Amniotic stem cell (primary cell): ENCODE measurements around the gene ERC2.

Source experiments
- DNase-seq: peaks from one replicate; lab custom pipeline; 2025; lab: John Stamatoyannopoulos, UW

ERC2 gene

DNA sequence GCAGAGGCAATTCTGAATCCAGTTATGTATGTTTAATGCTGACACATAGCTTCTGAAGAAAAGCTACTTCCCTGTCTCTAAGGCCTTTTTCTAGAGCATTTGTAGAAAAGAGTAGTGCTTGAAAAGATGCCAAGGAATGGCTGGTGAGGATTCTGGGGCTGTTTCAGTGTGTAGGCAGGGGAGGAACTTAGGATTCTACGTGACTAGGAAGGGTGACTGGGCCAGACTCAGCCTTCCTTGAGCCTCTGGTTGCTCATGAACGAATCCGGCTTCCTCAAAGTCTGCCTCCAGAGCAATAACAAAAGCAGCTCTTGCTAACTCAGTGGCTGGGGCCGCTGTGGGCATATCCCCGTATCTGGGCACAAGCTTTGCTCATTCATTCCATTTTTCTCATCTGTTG is 876.4 kb downstream of the ERC2 start:
- no peak for DNase-seq

DNA sequence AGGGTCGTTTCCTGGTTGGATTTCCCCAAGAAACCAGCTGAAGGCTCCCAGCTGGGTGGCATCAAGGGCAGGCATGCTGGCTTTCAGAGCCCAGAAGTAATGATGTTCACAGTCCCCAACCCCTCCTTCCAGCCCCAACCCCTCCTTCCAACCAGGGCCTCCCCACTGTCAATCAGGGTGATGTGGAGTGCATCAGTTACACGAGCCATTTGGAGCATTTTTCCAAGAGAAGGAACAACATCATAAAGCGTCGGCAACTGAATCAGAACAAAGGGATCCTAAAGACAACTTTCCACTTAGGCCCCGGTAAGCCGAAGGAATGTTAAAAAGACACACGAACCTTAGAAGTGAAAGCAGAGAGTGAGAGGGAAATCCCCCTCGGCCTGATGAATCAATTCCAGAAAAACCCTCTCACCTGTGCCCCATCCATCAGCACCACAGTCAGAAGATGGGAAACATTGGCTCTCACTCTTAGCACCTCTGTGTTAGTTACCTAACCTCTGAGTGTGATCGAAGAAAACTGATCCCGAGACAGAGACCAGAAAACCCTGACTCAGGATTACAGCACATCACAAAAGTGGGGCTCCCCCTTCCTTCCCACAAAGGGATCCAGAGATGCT is 880.0 kb downstream of the ERC2 start:
- DNase-seq: no peak

DNA sequence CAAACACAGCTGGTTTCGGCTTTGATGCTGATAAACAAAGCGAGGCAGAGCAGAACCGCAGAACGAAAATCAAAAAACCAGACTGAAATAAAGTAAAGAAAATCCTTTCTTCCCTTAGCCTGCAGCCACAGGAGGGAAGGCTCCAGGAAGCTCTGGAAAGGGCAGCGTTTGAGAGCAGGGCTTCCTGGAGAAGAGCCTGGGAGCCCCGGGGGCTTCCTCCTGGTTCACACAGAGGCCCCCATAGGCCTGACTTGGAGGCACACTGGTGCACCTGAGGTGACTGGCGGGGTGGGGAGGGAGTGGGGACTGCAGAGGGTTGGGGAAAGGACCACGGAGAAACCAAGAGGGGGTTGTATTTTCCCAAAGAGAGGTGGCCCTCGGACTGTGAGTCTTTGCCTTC is 882.4 kb downstream of the ERC2 start:
- DNase-seq: no peak

DNA sequence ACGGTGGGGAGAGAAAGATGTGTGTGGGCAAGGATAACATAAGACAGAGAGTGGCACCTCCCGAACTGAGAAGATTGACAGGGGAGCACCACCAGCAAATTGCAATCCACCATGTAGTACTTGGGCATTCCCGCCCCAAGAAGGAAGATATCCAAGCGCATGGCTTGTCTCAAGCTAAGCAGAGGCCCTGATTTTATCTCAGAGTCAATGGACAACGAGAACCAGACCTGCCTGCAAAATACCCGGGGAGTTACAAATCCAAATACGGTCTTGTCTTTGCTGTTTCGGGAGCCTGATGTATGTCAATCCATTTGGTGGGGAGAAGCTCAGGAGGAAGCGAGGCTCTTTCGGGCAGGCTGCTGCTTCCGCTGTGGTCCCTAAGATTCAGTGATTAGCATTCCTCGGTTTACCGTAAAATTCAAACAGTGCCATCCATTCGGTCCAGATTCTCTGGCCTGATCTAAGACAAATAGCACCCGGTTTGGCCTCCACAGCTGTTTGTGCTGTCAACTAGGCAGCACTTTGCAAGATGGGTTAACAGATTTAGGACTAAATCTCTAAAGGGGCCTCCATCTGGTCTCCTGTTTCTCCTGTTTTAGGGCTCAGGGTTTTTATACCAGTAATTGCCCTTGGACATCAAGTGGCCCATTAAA is 883.4 kb downstream of the ERC2 start:
- DNase-seq: no peak

DNA sequence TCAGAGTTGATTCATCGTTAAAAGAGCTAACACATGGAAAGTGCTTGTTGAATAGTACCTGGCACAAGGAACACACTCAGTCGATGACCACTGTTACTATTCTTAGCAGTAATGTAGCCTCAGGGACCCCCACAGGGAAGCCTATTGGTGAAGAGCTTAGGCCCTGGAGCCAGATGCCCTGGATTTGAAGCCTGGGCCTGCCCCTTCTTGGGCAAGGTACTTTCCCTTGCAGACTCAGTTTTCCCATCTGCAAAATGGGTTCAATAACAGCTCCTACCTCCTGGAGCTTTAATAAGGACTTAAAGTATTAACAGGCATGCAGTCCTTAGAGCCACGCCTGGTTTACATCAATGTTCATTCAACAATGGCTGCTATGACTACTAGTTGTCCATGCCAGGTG is 884.2 kb downstream of the ERC2 start:
- no peak for DNase-seq

DNA sequence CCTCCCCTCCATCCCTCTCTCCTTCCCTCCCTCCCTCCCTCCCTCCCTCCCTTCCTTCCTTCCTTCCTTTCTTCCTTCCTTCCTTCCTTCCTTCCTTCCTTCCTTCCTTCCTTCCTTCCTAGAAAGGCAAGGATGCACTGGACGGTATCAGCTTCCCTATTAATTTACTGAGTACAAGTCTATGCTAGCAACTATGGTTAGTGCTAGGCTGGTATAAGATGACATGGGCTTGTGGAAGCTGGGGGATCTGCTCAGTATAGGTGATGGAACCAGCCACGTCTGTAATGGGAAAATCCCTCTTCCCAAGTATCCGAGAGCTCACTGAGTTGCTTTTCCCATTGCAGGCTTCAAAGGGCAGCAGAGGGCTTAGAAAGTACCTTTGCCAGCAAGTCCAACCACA is 884.8 kb downstream of the ERC2 start:
- DNase-seq: no peak

DNA sequence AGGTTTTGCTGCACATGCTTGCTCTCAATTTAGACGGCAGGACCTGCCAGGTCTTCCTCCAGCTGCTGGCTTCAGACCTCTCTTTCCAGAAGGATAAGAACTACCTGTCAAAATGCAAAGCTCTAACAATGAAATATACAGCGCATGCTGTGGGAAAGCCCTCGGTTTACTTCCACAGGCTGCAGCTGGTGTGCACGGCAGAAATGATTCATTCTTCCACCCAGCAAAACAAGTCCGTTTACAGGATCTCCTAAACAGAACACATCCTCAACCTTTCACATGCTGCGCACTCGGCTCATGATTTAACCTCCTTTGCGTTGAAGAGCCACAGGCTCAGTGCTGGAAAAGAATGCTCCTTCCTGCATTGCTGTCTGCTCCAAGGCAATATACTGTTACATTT is 888.8 kb downstream of the ERC2 start:
- no peak for DNase-seq

DNA sequence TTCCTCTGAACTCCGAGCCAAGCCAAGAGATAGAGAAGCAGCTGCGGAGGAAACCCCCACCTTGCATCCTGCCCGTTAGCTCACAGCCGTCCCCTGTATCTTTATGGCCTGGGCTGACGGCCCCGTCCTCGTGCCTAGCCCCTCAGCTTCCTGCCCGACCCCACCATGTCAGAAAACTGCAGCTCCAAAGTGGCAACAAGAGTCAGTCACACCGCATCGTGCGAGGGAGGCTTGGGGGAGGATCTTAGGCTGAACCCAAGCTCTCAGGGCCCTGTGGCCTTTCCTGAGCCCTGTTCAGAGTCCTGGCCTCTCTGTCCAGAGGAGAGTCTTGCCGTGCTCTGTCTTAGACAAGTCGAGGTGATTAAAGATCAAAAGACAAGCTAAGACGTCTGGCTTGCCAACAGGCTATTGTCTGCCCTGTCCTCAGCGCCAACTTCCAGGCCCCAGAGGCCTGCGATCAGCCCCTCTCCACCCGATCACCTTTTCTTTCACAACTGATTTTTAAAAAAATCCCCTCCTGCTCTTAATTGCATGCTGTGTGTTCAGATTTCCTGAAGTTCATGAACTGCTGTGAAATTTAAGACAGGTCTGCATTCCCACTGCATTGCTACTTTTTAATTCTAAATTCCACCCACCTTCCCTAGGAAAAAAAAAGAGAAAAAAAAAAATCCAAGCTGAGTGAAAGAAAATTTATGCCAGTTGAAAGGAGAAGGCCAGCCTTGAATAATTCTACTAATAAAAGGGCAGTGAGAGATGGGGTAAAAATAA is 891.5 kb downstream of the ERC2 start:
- DNase-seq: no peak

DNA sequence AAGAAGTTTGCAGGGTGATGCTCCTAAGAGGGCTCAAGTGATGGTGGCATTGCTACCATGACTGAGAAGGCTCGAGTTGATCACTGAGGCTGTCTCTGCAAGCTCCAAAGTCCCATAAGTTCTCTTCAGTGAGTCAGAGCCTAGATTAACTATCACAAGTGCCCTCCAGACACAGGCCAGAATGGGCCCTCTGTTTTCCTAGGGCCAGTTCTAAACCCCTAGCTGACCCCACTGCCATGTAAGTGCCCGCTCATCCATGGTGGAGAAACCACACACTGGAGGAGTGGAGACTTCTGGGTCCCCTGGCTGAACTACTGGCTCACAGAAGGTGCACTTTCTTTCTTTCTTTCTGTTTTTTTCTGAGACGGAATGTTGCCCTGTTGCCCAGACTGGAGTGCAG is 893.6 kb downstream of the ERC2 start:
- no peak for DNase-seq

DNA sequence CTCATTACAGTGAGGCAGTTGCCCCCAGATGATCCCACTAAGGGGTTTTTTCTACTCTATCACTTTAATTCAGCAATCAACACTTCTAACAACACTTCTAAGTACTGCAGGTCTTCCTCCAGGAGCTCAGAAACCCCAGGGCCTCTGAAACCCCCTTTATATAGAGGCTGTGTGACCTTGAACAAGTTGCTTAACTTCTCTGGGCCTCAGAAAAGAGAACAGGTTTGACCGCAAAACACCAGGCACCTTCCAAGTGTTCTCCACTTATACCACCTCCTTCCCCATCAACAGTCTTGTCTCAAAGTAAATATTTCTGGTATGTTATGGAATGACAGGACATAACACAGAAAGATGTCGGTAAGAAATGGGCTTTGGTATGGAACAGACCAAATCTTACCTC is 895.5 kb downstream of the ERC2 start:
- no peak for DNase-seq

DNA sequence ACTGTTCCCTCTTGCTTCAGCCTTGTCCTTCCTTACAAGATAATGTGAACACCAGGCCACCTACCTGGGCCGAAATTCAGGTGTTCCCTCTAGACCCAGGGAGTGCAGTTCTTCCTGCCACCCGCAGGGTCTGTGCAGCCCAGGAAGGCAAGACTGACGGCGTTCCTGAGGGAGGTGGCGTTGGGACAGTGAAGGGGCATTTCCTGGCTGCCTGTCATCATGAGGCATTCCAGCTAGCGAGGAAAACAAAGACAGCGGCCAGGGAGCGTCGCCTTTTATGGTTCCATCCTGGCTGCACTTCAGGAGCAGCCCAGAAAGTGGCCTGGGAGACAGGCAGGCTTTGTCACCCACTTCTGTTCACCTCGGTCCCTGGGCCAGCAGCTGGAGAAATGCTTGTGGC is 896.4 kb downstream of the ERC2 start:
- no peak for DNase-seq

DNA sequence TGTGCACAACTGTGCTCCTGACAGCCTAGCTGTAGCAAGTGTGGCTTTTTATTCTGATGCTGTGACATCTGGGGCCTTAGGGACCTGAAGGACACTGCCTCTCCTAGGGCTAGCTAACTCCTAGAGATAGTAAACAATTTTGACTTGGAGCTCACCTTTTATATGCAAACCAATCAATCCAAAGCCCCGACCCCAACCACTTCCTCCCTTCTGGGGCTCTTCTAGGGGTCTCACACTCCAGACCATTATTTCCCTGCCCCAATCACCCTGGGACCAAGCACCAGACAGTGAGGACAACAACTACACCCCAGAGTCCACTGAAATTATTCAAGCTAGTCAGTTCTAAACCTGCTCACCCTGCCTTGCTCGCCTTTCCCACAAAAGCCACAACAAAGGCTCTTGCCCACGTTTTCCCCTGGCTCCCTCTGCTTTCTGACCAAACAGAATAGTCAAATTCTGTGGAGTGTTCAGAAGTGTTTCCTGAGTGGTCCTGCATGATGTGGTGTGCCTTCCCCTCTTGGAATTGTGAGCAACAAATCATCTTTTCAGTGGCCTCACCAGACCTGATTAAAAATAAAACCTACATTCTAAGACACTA is 897.0 kb downstream of the ERC2 start:
- no peak for DNase-seq

DNA sequence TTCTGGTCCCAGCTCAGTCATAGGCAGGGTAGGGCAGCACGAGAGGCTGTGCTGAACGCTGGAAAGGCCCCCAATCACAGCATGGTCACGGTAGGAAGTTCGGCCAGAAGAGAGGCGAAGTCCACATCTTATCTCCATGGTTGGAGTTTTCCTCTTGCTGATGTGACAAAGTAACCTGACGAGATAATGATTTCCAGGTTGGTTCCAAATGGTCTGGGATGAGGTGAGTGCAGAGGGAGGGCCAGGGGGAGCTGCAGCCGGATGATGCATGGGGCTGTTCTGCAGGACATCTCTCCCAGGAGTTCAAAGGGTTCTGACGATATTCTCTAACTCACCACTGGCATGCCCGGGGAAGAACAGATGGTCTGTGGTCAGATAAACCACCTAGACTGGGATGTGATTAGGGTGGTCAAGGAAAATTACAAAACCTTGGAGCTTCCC is 898.0 kb downstream of the ERC2 start:
- no peak for DNase-seq

DNA sequence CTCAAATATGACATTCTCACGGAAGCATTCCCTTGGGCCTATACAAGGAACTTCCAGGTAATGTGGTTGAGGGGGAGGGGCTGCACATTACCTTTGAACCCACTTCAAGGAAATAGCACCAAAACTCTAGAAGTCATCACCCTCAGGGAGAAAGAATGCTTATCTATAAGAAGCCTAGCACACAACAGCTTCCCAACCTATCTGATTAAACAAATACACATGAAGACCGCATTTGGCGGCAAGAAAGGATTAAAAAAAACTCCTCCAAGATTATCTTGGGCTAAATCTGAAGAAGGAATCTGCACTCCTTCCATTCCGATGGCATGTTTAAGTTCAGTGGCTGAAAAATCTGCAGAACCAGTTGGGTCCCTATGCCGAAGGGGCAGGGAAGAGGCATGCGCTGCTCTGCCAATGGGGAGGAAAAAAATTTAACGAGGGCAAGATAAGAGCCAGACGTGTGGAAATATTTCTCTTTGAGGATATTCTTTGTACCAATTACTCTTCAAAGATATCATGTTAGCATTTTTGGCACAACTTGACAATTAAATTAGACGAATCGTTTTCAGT is 899.2 kb downstream of the ERC2 start:
- DNase-seq: no peak

DNA sequence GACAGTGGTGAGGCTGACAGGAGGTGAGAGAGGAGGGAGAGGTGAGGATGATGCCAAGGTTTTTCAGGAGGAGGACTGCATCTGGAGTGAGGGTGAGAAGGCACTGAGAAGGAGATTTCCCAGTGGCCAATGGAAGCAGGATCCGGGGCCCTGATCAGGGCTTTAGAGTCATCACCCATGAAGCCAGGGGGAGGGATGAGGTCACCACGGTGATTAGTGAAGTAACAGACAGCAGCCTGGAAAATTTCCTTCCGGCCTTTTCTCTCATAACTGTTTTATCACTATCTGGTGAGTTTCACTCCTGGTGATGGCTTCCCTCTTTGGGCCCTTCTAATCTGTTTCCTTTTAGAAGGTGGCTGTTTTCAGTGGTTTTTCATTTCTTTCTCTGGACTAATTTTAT is 900.7 kb downstream of the ERC2 start:
- no peak for DNase-seq

DNA sequence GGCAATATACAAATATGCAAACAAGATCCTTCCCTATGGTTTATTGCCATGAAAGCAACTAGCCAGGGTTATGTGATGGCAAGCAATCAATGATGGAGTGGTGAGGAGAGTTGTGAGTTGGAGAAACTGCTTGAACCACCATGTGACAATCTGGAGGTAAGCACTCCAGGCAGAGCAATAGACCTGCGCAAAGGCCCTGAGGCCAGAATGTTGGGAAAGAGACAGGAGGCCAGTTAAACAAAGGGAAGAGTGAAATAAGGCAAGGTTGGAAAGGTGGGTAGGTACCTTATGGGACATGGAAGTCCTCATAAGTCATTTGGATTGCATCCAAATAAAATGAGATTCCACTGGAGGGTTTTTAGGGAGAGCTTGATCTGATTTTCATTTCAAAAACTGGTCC is 901.1 kb downstream of the ERC2 start:
- no peak for DNase-seq

DNA sequence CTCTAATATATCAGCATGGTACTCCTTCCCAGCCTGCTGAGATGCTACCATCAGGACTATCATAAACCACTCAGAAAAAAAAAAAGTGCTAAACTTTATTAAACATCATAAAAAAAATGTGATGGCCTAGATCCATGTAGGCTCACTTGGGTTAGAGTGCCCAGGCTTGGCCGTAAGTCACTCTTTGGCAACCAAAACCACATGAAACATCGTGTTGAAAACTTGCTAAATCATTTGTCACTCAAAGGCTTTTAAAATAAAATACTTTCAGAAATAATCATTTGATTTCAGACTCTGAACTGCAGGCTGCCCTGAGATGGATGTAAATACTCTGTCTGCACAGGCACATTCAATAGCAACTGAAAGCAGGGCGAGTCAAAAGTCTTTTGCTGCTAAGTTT is 902.7 kb downstream of the ERC2 start:
- no peak for DNase-seq

DNA sequence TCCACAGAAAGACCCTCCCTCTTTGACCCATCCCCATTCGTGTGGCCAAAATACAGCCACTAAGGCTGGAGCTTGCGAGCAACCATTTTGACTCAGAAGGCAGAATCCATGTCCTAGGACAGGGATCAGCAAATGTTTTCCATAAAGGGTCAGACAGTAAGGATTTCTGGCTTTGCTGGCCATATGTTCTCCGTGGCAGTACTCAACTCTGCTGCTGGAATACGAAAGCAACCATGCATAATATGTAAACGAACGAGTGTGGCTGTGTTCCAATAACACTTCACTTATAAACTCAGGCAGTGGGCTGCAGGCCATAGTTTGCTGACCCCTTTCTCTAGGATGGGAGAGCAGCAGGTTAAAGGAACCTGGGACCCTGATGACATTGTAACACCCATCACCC is 903.5 kb downstream of the ERC2 start:
- DNase-seq: no peak

DNA sequence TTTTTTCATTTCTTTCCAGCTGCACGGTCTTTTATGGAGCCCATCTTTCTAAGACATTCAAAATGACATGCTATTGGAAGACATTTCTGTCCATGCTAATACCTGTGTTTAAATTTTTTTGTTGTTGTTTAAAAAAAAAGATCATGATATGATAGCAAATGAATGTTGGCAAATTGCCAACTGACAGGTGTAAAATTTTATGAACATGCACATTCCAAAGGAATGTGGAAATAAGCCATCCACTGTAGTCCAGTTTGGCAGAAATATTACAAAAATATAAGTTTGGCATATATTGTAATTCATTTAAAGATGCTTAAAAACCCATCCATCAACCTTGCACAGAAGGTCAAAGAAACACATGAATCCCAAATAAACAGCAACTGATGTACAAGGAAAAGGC is 905.6 kb downstream of the ERC2 start:
- DNase-seq: no peak

DNA sequence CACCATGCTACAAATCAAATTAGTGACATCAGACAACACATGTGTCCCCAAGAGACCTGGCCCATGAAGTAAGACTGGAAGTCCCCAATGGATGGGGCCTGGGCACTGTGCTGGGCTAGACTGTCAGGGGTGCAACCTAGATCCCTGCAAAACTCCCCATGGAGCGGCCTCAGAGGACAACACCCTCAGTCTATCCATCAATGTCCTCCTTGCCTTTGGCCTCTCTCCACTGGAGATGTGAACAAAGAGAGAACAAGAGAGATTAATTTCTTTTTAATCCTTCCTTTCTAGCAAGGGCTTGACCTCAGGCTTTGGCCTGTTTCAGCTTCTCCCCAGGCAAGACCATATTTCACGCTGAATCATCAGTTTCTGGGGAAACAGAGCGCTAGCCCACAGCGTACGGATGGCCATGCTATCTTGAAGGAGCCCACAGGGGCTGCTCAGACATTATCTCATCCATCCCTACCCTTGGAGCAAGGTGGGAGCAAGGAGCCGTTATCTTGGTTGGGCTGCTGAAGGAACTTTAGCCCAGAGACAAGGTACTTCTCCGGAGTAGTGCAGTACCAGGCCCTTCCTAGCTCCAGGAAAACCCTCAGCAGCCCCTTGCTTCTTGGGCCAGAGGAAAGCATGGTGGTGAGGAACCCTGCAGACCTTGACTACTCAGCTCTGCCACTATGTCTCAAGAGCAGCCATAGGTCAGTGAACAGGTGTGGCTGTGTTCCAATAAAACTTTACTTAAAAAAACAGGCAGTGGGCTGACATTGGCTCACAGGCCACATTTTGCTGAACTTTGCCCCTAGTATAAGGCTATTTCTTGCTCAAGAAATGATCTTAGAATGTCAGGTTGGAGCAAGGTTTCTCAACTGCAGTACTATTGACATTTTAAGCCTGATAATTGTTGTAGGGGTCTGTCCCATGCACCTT is 908.5 kb downstream of the ERC2 start:
- no peak for DNase-seq

DNA sequence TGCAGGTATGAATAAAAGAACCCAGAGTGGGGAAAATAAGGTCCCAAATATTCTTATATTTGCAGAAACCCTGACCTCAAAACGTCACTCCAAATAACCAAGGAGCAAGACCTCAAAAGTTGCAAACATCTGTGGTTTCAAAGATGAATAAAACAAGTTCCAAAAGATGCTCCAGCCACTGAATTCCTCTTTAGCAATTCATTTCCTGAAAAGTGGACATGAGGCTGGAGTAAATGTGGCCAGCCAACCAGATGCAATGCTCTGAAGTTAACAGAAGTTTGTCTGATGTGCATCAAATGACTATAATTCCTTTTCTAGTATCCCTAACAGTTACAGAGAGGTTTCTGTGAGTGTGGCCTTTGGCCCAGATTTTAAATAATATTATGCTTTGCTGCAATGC is 910.0 kb downstream of the ERC2 start:
- no peak for DNase-seq

DNA sequence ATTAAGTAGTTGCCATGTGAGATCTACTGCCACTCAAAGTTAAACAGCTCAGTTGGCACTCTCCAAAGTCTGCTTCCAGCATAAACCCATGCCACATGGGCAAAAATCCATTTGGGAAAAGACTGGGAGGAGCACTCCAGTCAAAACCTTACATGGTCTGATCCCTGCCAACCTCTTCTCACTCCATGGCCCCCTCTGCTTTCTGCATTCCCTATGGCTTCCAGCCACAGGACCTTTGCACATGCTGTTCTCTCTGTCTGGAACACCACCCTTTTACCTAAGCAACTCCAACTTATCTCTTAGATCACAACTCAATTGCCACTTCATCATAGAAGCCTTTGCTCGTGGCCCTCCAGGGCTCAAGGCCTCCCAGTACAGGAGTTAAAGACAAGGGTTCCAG is 910.7 kb downstream of the ERC2 start:
- DNase-seq: no peak
